Body of pancreas (tissue), 4 donors: ENCODE measurements around the gene GTF2E1.

Source experiments
- CTCF ChIP-seq, 7 experiments: fragments of 450-650 bp in 4 of 7; fragments of 200-600 bp in 3 of 7; sonication (generic) in 3 of 7; IDR thresholded peaks; one replicate each; pipeline ENCODE4 v1.5.1; 2016 to 2019; ENCODE audit warnings: antibody characterized with exemption in 7 of 7
- POLR2A ChIP-seq, 3 donors: fragments of 450-650 bp; IDR thresholded peaks; one replicate each; pipeline ENCODE4 v1.6.1; 2016; ENCODE audit warnings: antibody characterized with exemption in 3 of 3, mild to moderate bottlenecking in 2 of 3

- no peak for TF ChIP-seq POLR2A (IDR thresholded peaks at IDR 0.05)
- no peak for TF ChIP-seq CTCF (IDR thresholded peaks at IDR 0.05)
These were observed 7.3 kb downstream of the GTF2E1 start for GRCh38 chr3:120749843-120750242.
